ENCODE results near the gene HERC6.

- TF ChIP-seq CTCF (IDR thresholded peaks at IDR 0.05) = no peak
- no peak for TF ChIP-seq POLR2A (IDR thresholded peaks at IDR 0.05)
Measured at GRCh38 chr4:88448889-88449288, 70.2 kb downstream of the HERC6 start.

Measured in Peyer's patch (tissue), 4 donors.